Dedifferentiated amniotic fluid mesenchymal stem cell (primary cell): ENCODE results near the gene ESD.

ENCODE experiments used
- DNase-seq: peaks from one replicate; pipeline ENCODE4 v3.0.0-alpha.2; 2016; ENCODE audit errors: extremely low spot score

ESD gene

DNA sequence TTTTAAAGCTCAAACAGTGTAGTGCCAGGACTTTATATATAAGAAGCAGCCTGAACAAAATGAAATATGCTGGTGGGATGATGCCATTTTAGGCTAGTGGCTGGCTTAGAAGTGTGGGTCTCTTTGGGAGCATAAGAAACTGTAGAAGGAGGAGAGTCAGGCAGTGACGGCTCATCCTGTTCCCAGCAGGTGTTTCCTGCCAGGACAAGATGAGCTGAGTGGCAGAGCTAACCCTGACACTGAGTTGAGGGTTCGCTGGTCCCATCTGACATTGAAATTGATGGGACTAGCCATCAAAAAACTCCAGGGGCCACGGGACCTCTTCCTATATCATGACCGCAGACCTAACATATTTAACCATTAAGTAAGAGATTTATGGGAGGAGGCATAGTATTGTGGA is 51.3 kb downstream of the ESD start:
- no peak for DNase-seq

DNA sequence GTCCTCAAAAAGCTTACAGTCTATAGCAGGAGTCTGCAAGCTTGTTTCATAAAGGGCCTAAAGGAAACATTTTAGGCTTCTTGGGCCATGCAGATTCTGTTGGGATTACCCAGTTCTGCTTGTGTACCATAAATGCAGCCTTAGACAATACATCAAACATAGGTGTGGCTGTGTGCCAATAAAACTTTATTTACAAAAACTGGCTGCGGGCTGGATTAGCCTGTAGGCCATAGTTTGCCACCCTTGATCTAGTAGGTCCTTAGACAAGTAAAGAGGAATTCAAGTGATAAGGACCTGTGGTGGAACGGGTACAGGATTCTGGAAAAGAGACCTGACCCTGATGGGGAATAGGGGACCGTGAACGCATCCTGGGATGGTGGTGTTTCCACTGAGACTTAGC is 51.9 kb downstream of the ESD start:
- no peak for DNase-seq

DNA sequence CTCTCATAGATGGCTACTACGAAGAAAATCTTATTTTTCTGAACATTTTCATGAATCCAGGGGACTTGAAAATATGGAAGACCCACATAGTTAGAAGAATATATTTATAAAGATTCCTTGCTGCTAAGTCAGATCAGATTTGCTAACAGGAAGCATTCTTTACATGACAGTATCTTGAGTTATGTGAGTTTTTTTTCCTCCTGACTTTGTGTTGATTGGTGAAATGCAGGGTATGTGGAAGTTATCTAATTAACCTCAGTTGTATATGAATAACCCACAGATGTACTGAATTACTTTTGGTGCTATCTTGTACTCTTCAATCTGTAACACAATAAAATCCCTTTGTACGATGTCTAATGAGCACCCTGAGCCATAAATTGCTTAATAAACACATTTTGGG is 53.8 kb downstream of the ESD start:
- no peak for DNase-seq

DNA sequence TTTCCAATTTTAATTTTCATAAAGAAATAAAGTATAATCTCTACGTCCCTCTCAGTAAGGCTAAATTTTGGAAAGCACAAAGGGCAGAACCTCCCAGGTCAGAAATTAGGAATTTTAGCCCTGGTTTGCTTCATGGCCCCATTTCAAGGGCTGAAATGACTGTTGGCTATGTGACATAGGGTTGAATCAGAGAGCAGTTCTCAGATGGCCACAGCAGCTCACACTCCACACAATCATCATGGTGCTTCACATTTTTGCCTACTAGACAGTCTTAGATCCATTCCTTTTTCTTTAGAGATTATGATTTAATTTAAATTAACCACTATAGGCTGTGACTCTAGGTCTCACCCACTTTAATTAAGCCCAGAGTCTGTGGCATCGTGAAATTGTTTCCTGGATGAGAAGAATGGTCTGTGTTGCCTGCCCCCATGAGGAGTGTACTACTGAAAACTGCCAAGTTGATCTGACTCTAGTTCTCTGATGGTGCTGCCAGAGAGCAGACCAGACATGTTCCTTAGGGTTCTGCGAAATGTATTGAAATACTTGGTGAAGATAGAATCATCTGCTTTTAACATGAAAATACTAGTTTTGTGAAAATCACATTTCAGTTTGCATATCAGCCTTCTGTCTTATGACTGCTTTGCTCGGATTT is 57.4 kb downstream of the ESD start:
- no peak for DNase-seq

DNA sequence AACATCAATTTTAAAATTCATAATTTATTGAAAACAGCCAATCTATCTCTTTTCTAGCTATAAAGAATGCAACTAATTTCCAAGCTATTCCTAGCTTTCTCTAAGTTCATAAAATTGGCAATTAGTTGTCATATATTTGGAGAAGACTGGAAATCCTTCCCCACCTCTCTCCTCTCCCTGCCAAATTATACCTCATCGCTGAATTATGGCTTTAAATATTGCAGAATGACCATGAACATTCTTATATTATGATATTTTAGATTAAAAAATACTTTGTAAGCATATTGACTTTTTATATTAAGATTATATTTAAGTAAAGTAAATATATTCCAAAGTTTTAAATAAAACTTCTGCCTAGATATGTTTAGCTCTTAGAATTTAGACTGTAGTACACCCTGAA is 58.2 kb downstream of the ESD start:
- no peak for DNase-seq

DNA sequence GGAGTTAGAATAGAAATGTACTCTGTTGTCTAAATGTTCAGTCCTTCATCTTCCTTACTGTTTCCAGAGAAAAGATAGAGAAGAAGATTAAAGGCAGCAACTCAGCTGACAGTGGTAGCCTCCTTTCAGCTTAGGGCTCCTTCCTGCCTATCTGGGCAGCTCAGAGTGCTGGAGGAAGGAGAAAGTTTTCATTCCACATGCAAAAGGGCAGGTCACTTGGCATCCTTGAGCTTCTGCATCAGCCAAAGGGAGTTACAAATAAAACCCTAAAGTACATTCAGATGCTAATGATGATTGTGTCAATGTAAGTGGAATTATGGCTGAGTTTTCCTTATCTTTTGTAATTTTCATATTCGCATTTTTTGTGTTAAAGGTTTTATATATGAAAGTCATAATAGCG is 58.9 kb downstream of the ESD start:
- DNase-seq, result no peak

DNA sequence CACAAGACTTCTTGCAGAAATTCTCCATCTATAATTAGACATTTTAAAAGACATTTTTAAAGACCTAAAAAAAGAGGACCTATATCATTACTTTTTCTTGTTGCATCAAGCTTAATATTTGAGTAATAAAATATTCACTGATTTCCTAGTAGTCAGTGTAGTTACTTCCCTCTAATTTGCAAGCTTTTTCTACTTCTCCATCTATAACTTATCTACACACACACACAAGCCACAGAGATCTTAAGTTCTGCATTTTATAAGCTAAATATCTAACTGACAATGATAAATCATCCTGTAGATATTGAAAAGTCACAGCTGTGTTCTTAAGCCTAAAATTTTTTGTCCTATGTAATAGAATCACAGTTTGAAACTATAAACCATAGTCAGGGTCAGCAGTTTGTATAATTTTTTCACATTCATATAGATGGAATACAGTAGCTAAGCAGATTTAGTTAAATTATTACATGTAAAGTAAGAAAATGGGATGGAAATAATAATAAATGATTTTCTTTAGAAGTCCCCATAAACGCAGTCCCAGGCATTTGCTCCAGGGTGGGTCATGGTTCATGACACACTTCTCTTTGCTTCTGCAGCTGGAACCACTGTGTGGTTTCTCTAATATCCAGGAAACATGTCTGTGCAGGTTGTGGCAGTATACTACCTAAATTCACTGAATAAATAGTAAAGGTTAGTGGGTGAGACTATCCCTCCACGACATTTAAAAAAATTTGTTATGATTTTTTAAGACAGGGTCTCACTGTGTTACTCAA is 60.2 kb downstream of the ESD start:
- no peak for DNase-seq

DNA sequence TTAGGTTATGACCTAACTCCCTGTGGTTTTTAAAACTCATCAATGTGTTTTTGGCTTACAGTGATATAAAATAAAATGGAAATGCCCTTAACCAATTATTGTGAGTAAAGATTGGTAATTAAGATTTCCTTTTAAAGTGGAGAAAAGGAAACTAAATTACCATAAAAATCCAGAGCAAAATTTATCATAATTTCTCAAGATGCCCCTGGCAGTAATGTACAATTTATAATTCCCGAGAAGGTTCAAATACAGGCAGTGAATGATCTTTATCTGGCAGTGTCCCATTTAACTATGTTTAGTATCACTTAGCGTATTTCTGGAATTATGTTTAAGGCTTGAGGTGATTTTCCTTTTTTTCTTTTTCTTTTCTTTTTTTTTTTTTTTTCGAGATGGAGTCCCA is 61.5 kb downstream of the ESD start:
- no peak for DNase-seq

DNA sequence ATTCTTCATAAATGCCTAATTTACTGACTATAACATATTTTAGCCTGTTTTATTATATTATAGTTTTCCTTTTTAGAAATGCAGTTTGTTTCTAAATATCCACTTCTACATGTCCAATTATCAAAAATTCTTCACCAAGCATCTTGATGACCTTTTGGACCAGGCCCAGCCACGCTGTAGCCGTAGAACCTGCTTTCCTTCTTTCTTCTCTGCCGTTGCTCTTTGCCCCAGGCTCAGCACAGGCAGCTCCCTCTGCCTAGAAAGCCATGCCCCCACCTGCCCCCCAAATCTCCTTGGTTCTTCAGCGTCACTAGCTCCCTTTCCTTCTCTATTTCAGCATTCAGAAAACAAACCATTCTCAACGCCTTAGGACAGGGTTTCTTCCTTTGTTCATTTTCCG is 65.4 kb downstream of the ESD start:
- no peak for DNase-seq

DNA sequence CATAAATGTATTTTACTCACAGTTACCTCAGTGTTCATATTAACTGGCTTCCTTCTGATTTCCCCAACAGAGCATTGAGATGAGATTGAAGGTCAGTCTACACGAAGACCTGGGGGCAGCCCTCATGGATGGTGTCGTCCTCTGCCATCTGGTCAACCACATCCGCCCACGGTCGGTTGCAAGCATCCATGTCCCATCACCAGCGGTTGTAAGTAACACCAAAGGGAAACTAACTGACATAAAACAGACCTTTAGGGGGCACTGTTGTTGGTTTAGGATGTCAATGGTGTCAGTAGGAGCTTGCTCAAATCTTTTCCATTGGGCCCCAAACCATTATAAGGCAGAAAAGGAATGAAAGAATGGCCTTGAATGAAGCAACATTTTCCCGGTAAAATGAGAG is 68.2 kb downstream of the ESD start:
- DNase-seq, result no peak

DNA sequence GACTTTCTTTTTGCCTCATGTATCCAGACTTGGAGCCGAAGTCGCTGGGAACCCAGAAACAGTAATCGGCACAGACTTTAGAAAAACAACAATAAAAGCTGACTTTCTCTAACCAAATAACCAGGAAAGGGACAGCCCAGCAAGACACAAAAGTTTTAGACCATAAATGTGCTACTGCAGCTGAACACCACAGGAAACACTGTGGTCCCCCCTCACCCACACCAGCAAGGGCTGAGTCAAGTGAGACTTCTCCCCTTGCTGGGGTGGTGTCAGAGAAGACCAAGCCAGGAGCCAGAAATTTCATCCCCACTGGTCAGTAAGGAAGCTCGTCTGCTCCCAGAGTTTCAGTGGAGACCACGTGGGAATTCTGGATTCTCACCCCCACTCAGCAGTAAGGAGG is 70.6 kb downstream of the ESD start:
- DNase-seq, result no peak
